ENCODE data around the gene ZFP57.

GRCh38 chr6:29656798-29657197 lies 24.2 kb downstream of the ZFP57 start, which contains the start of gene MOG:
- TF ChIP-seq CTCF (conservative IDR thresholded peaks at IDR 0.05 in 1 of 2, IDR thresholded peaks at IDR 0.05 in 1 of 2; ENCODE audit: extremely low read depth in 1 of 2, insufficient read depth in 1 of 2, low read depth in 1 of 2, low read length in 2 of 2) (no peak), EZH2 (IDR thresholded peaks at IDR 0.05; ENCODE audit: borderline replicate concordance, low read length) (no peak)
